ENCODE results near the gene RPL28.

RPL28 gene

GRCh38 chr19:55373993-55374757, 11.6 kb upstream of the RPL28 start:
- DNase-seq (ENCODE audit: low spot score) = no peak

DNA sequence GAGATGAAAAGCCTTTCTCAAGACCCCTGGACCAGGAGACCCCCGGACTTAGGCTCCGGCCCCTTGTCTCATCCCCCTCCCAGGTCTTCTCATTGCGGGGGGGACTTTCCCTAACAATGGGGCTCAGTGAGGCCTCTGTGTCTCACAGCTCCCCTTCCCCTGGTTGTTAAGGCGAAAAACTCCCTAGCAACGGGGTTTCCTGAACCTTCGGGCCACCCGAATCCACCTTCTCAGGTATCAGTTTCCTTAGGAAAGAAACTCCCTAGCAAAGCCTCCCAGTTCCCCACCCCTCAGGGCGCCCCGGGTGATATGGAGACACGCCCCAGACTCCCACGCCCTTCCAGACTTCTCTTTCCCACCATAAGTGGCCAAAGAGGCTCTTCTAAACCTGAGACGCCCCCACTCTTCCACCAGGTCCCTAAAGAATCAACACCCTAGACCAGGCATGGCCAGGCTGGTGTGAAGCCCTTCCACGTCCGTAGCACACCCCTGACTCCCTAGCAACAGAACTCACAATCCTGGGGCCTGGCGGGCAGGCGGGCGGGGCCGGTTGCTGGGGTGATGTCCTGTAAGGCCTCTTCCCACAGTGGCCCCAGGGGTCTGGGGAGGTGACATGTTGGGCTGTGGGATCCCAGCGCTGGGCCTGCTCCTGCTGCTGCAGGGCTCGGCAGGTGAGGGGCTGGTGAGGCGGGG, 9.3 kb upstream of the RPL28 start, which contains the start of gene TMEM190:
TMEM190 (plus strand) TSS at position 586 of the 693 bp plus-strand sequence; CDS start at position 614, 28 bp downstream.
- DNase-seq (ENCODE audit: low spot score) = no peak

DNA sequence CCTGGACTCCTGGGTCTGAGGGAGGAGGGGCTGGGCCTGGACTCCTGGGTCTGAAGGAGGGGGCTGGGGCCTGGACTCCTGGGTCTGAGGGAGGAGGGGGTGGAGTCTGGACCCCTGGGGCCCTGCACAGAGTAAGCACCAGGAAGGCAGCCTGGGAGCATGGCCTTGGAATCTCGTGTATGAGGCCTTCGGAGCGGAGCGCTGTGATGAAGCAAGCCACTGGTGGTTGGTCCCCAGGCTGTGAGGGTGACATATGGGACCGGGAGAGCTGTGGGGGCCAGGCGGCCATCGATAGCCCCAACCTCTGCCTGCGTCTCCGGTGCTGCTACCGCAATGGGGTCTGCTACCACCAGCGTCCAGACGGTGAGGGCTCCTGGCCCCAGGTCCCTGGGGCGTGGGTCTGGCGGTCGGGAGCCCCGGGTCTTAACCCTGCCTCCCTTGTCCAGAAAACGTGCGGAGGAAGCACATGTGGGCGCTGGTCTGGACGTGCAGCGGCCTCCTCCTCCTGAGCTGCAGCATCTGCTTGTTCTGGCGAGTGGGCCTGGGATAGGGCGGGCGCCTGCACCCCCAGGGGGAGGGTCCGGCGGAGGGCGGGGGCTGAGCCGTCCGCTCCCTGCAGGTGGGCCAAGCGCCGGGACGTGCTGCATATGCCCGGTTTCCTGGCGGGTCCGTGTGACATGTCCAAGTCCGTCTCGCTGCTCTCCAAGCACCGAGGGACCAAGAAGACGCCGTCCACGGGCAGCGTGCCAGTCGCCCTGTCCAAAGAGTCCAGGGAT, 8.2 kb upstream of the RPL28 start:
- no peak for DNase-seq (ENCODE audit: low spot score)

GRCh38 chr19:55379174-55379573, 6.6 kb upstream of the RPL28 start:
- DNase-seq (ENCODE audit: low spot score) = no peak

GRCh38 chr19:55382013-55382412, 3.7 kb upstream of the RPL28 start:
- DNase-seq (ENCODE audit: low spot score) = no peak

- DNase-seq (ENCODE audit: low spot score) = no peak
These were observed 3.1 kb upstream of the RPL28 start for GRCh38 chr19:55382522-55383054.

GRCh38 chr19:55383279-55384130, 2.2 kb upstream of the RPL28 start:
- DNase-seq (ENCODE audit: low spot score) = peak; percentile 83

DNA sequence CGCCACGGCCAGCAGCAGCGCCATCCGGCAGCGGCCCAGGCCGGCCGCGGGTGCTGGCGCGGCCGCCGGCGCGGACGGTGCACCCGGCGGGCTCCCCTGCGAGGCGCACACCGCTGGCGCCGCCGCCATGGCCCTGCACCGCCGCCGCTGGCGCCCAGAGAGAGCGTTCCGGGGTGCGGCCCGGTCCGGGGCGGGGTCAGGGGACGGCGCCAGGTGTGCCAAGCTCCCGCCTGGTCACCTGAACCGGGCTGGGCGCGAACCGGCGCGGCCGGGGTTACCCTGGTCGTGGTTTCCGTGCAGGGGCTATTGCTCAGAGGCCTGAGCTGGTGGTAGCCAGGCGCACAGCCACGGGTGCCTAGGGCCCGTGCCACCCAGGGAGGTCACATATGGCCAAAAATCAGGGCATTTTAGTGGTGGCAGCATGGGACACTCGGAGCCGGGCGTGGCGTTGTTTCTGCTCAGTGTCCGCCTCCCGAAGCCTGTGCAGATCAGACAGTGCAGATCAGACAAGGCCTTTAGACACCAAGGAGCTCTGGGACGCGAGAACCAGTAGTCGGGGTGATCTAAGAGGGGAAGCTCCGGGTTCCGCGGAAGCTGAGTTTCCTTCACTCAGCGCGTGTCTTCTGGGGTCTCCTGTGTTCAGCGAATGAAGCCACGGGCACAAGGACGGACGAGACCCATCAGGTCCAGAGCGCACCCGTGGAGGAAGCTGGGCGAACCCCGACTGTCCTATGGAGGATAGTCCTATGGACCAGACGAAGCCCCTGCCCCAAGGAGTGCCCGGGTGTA, 1.4 kb upstream of the RPL28 start, which contains the start of gene TMEM238:
TMEM238 (minus strand) TSS at position 162 of the 789 bp plus-strand sequence; CDS start at position 129, 33 bp downstream.
- no peak for DNase-seq (ENCODE audit: low spot score)

DNA sequence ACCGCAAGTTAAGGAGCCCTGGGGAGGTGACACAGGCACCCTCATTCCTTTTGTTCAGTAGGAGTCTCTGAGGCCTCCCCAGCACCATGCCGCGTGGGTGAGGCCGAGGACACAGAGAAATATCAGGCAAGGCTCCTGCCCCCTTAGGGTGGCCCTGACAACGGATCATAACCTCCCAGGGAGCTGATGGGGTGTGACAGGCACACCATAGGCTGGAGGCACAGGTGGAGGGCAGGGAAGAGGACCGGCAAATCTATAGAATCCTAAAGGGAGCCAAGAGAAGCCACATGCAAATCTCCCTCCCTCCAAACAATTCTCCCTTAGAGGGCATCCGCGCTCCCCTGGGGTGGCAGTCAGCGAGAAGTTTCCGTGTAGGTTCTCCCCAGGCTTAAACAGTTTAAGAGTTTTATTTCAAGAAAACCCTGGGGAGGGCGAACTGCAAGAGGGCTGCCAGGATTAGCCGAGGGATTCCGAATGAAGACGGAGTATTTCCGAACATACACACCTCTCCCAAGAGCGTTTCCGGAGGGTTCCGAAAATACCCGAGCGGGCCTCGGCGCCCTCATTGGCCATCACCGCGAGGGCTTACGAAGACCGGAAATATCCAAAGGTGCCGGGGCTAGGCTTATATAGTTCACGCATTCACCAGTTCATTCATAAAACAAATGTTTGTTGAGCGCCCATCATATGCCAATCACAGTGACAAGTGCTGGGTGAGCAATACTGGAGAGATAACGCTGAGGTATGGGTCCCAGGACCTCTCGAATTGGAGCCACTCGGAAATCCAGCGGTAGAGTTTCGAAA, 610 bp upstream of the RPL28 start:
- peak; percentile 93 for DNase-seq (ENCODE audit: low spot score)

DNA sequence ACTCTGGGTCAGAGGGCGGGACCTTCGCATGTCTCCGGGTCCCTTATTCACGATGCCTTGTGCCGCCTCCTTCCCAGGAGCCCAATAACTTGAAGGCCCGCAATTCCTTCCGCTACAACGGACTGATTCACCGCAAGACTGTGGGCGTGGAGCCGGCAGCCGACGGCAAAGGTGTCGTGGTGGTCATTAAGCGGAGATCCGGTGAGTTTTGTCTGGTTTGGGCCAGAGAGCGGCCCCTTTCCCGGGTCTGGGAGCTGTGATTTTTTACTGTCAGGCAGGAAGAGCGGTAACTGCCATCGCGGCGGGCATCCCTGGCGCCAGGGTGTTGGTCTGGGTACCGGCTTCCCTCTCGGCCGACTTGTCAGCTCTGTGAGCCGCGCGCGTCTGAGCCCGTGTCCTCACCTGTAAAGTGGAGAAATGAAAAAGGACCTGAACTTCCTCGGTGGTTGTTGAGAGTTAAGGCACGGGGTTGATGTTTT, 800 bp downstream of the RPL28 start:
- DNase-seq (ENCODE audit: low spot score) = no peak

- DNase-seq (ENCODE audit: low spot score) = no peak
These were observed 2.2 kb downstream of the RPL28 start for GRCh38 chr19:55387736-55388497.

DNA sequence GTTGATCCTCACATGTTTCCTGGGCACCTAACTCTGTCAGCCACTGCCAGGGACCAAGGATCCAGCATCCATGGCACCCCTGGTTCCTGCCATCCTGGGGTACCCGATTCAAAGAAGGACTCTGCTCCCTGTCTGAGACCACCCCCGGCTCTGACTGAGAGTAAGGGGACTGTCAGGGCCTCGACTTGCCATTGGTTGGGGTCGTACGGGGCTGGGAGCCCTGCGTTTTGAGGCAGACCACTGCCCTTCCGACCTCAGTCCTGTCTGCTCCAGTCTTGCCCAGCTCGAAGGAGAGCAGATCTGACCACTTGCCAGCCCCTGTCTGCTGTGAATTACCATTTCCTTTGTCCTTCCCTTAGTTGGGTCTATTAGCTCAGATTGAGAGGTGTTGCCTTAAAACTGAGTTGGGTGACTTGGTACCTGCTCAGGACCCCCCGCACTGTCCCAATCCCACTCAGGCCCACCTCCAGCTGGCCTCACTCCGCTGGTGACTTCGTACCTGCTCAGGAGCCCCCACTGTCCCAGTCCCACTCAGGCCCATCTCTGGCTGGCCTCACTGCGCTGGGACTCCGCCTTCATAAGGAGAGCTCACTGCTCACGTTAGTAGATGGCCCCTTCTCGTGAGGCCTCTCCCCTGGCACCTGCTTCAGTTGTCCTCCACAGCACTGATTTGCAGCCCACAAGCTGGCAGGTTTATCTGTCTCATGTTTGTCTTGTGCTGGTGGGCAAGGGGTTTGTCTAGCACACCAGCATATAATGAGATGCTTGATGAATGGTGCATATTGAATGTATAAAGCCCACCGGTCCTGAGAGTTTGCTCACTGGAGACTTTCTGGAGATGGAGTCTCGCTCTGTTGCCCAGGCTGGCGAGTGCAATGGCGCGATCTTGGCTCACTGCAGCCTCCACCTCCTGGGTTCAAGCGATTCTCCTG, 3.9 kb downstream of the RPL28 start:
- DNase-seq (ENCODE audit: low spot score) = no peak

DNA sequence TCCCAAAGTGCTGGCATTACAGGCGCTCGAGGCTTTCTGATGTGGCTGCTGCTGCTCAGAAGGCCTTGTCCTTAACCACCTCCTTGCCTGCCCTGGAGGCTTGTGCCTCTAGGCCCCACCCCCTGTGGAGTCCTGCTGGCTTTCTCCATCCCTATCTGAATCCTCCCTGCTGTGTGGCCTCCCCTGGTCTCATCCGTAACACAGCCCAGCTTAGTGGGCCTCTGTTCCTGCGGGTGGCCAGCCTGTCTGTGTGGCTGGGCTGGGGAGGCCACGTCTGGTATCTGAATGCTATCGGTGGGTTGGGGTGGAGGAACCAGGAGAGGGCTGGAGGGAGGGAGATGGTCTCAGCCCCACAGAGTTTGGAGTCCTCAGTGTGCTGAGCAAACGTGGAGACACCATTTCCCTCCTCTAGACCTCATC, 4.7 kb downstream of the RPL28 start:
- DNase-seq (ENCODE audit: low spot score) = no peak

DNA sequence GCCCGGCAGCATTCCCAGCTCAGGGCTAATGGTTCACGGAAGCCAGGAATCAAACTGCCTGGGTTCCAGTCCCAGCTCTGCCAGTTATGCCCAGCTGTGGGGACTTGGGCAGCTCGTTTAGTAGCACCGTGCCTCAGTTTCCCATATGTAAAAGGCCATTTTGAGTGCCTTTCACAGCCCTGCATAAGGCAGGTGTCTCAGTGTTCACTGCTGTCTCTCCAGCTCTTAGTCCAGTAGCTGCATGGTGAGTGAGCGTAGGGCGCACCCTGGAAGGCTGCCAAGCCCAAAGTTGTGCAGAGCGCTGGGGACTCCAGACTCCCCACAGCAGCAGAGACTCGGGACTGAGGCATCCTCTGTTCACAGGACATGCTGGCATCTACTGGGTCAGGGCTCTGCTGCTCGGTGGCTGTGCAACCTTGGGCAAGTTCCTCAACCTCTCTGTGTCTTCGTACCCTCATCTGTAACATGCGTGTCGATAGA, 5.5 kb downstream of the RPL28 start:
- no peak for DNase-seq (ENCODE audit: low spot score)

DNA sequence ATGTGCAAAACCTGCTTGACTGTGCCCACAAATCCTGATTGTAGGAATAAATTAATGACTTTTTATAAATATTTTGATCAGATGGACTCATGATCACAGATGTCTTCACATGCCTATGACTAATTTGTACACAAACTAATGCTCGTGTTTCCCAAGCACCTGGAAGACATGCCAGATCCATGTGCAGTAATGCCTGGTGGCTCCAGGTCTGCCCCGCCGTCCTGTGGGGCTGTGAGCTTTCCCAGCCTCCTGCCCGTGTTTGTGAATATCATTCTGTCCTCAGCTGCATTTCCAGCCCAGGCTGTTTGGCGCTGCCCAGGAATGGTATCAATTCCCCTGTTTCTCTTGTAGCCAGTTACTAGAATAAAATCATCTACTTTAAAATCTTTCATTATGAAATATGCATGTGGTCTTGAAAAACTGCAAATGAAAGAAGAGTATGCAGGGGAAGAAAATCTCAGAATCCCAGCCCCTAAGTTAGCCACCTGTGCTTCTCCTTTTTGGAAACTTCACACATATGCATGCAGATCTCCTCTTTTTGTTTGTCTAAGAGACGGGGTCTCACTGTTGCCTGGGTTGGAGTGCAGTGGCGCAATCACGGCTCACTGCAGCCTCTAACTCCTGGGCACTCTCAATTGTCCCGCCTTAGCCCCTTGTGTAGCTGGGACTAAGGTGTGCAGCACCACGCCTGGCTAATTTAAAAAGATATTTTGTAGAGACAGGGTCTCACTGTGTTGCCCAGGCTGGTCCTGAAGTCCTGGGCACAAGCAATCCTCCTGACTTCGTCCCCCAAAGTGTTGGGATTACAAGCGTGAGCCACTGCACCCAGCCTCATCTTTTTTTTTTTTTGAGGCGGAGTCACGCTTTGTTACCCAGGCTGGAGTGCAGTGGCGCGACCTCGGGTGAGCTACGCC, 6.2 kb downstream of the RPL28 start:
- DNase-seq (ENCODE audit: low spot score) = no peak
